ENCODE results near the gene ZNF581.

DNA sequence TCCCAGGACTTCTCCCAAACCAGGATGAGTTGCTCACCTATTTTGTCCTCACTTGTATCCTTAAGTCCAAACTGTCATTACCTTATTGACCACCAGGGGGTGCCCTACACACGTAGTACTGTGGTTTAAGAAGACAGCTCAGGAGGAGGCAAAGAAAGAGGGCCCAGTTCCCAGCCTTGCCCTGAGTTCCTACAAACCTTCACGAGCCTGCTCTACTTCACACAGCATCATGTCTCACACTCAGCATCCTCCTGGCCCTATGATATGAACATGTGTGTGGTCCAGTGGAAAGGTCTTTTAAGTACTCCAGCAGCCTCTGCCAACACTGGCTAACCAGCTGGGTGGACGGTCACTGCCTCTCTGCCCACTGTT lies 11.0 kb upstream of the ZNF581 start:
- TF ChIP-seq CTCF (IDR thresholded peaks at IDR 0.05) (peak; percentile 43 to 92 (median 85)), POLR2A (IDR thresholded peaks at IDR 0.05) (no peak)

Measured in thyroid gland (tissue), 4 donors.